DND-41 (cell line): ENCODE measurements around the gene C10orf62.

Experiments
- ATAC-seq: fragments of 200-7000 bp; cut with Tn5 transposase; 3 replicates; pipeline ENCODE4 v1.9.1; 2021; ENCODE audit warnings: low read depth; ENCODE audit not compliant: insufficient read depth
- DNase-seq: peaks from one replicate; pipeline ENCODE4 v3.0.0-alpha.2; 2020
- H2AFZ ChIP-seq: 2 replicates; pipeline ENCODE4 v1.6.0; 2012; ENCODE audit warnings: low read depth, low read length
- H3K27ac ChIP-seq: 2 replicates; pipeline ENCODE4 v1.5.1; 2012; ENCODE audit warnings: low read length, inconsistent platforms
- H3K27me3 ChIP-seq: fragments of 200-600 bp; sonication (generic); 2 replicates; pipeline ENCODE4 v1.6.0; 2012; ENCODE audit warnings: low read length, mild to moderate bottlenecking, inconsistent platforms; ENCODE audit not compliant: insufficient read depth, poor library complexity
- H3K36me3 ChIP-seq: 2 replicates; pipeline ENCODE4 v1.5.1; 2012; ENCODE audit warnings: low read length, inconsistent platforms; ENCODE audit not compliant: insufficient read depth
- H3K4me1 ChIP-seq: 2 replicates; pipeline ENCODE4 v1.5.1; 2012; ENCODE audit warnings: mild to moderate bottlenecking, low read length; ENCODE audit not compliant: insufficient read depth
- H3K4me2 ChIP-seq: 2 replicates; pipeline ENCODE4 v1.6.0; 2012; ENCODE audit warnings: mild to moderate bottlenecking, moderate library complexity, low read length, inconsistent platforms; ENCODE audit not compliant: insufficient read depth
- H3K4me3 ChIP-seq, 2 experiments: fragments of 200-600 bp in 1 of 2; shearing (Covaris generic) in 1 of 2; 2 replicates each; pipeline ENCODE4 v1.5.1; 2012 to 2016; ENCODE audit warnings: inconsistent platforms in 2 of 2, low read length in 2 of 2, mild to moderate bottlenecking in 2 of 2, low read depth in 1 of 2, moderate library complexity in 1 of 2
- H3K79me2 ChIP-seq: 2 replicates; pipeline ENCODE4 v1.6.0; 2012; ENCODE audit warnings: low read length, inconsistent platforms; ENCODE audit not compliant: insufficient read depth
- H3K9ac ChIP-seq: 2 replicates; pipeline ENCODE4 v1.6.0; 2012; ENCODE audit warnings: low read depth, mild to moderate bottlenecking, inconsistent platforms, low read length, moderate library complexity
- H3K9me3 ChIP-seq: 2 replicates; pipeline ENCODE4 v1.5.1; 2012; ENCODE audit warnings: low read length, moderate library complexity, mild to moderate bottlenecking, inconsistent platforms; ENCODE audit not compliant: insufficient read depth, severe bottlenecking
- H4K20me1 ChIP-seq: 2 replicates; pipeline ENCODE4 v1.6.0; 2012; ENCODE audit warnings: low read length; ENCODE audit not compliant: insufficient read depth
- EZH2 ChIP-seq: IDR thresholded peaks from 3 replicates; pipeline ENCODE4 v1.6.1; 2012; ENCODE audit warnings: borderline replicate concordance, low read depth, mild to moderate bottlenecking, moderate library complexity, low read length, inconsistent platforms; ENCODE audit not compliant: severe bottlenecking
- TF ChIP-seq, protein P1 (sequence below): IDR thresholded peaks from 2 replicates; pipeline ENCODE4 v1.5.1; 2012; ENCODE audit warnings: borderline replicate concordance, low read length, moderate library complexity, mild to moderate bottlenecking; ENCODE audit not compliant: poor library complexity, severe bottlenecking; ENCODE audit errors: extremely low read depth

Gene C10orf62, protein sequence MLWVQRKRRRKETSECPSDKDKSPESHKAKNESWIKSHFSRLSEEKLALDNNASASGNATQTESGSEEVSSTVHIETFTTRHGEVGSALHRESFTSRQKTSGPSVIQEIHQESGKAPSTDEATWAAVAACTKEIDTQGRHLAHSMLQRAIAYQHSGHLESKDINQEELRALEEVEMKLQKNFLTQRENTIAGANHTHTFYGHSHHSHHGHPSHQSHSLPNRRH

DNA sequence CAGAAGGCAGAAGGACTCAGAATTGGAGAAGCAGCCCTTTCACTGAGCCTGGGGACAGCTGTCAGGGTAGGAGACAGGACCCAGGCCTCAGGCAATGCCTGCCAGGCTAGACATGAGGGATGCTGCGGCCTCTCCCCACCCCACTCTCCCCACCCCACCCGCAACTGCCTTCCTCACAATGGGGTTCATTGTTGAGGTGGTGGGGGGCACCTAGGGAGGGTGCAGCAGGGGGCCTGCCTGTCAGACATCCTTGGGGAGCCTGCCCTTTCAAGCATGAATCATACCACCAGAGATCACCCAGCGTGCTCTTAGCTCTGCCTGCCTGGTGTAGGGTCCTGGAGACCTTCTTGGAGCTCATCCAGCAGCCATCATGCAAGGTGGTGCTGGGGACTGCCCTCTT lies at the start of gene C10orf62:
C10orf62 (plus strand) TSS at position 243 of the 400 bp plus-strand sequence. CDS start 177 bp downstream, outside the sequence.
- ATAC-seq (no peak), DNase-seq (no peak)
- no peak within 1 kb of the TSS for H3K4me3 ChIP-seq
- H4K20me1 ChIP-seq: no peaks in the 10 kb centered on the region; the same call in 1 of the 2 replicates
- H3K27ac ChIP-seq: no peak within 1 kb of the TSS
- H3K36me3 ChIP-seq: no peaks in the 10 kb centered on the region
- no peak within 1 kb of the TSS for H2AFZ ChIP-seq
- no peak within 1 kb of the TSS for H3K9ac ChIP-seq
- H3K4me2 ChIP-seq: no peak within 1 kb of the TSS
- no peaks in the 10 kb centered on the region for H3K79me2 ChIP-seq
- TF ChIP-seq EZH2: no peak
- TF ChIP-seq, protein P1, sequence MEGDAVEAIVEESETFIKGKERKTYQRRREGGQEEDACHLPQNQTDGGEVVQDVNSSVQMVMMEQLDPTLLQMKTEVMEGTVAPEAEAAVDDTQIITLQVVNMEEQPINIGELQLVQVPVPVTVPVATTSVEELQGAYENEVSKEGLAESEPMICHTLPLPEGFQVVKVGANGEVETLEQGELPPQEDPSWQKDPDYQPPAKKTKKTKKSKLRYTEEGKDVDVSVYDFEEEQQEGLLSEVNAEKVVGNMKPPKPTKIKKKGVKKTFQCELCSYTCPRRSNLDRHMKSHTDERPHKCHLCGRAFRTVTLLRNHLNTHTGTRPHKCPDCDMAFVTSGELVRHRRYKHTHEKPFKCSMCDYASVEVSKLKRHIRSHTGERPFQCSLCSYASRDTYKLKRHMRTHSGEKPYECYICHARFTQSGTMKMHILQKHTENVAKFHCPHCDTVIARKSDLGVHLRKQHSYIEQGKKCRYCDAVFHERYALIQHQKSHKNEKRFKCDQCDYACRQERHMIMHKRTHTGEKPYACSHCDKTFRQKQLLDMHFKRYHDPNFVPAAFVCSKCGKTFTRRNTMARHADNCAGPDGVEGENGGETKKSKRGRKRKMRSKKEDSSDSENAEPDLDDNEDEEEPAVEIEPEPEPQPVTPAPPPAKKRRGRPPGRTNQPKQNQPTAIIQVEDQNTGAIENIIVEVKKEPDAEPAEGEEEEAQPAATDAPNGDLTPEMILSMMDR: no peak
- no peaks in the 10 kb centered on the region for H3K9me3 ChIP-seq
- H3K4me1 ChIP-seq: no peaks in the 10 kb centered on the region
- peaks cover 12% of the 10 kb centered on the region for H3K27me3 ChIP-seq

DNA sequence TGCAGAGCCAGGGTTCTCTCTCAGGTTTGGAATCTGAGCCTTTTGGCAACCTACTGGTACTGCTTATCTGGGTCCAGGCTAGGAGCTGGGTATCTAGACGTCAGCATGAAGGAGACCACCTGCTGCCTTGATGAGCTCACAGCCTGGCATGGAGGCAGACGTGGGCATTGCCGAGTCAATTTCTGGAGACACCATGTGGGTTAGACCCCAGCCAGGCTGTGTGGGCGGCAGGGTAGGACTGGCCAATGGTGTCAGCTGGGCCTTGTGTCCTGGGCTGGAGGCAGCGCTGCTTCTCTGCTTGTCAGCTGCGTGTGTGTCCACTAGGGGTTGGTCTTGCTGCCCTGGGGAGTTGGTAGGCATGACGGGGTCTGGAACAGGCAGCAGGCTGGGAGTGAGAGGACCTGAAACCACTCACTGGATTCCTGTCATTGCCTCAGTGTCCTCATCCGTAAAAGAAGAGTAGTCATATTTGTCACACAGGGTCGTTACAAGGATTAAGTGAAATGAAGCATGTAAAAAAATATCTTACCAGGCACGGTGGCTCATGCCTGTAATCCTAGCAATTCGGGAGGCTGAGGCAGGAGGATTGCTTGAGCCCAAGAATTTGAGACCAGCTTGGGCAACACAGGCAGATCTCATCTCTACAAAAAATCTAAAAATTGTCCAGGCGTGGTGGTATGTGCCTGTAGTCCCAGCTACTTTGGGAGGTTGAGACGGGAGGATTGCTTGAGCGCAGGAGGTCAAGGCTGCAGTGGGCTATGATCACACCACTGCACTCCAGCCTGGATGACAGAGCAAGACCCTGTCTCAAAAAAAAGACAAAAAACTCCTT lies 48.6 kb upstream of the C10orf62 start:
- no peak for ATAC-seq
- no peak for DNase-seq
- H3K9me3 ChIP-seq: no peaks in the 10 kb centered on the region
- no peak overlapping the region for H3K27ac ChIP-seq
- no peaks in the 10 kb centered on the region for H3K27me3 ChIP-seq
- no peaks in the 10 kb centered on the region for H3K79me2 ChIP-seq
- H3K4me2 ChIP-seq: no peak overlapping the region
- H4K20me1 ChIP-seq: no peaks in the 10 kb centered on the region
- no peak overlapping the region for H3K9ac ChIP-seq
- H2AFZ ChIP-seq: no peak overlapping the region
- no peaks in the 10 kb centered on the region for H3K36me3 ChIP-seq
- no peak overlapping the region for H3K4me3 ChIP-seq
- TF ChIP-seq, protein P1: no peak
- no peak for TF ChIP-seq EZH2
- H3K4me1 ChIP-seq: no peaks in the 10 kb centered on the region

DNA sequence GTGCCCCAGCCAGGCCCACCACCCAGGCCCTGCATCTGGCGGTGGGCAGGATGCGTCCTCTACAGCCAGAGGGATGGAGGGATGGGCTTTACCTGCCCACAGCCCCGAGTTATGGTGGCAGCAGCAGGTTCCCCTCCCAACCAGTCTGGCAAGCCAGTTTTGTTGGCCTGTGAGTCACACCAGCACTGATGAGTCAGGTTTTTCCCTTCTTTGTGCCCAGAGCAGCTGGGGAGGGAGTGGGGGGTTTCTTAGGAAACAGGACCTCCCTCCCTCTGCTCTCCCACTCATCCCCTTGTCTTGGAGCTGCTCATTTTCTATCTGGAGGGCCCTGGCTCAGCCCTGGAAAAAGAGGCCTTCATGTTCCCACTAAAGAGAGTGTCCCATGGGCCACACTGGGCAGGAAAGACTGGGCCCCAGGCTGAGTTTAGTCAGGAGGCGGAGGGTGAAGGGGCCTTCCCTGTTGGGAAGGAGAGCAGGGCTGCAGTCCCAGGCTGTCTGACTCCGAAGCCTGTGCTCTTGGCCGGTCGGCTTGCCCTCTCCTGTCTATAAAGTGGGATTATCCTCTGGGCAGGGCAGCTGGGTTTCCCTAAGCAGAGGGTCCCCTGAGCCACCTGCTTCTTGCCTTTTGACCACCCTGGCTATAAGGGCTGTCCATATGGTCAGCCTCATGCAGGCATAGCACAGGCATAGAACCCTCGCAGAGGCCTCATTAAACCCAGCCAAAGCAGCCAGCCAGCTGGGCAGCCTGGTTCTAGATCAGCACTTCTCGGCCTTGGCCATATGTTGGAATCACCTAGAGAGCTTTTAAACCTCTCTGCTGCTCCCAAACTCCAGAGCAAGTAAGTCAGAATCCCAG lies 47.1 kb upstream of the C10orf62 start:
- no peaks in the 10 kb centered on the region for H3K27me3 ChIP-seq
- no peak overlapping the region for H3K4me2 ChIP-seq
- H4K20me1 ChIP-seq: no peaks in the 10 kb centered on the region
- H3K79me2 ChIP-seq: no peaks in the 10 kb centered on the region
- ATAC-seq (no peak), DNase-seq (no peak)
- H3K4me1 ChIP-seq: no peaks in the 10 kb centered on the region
- H3K4me3 ChIP-seq: no peak overlapping the region
- H2AFZ ChIP-seq: no peak overlapping the region
- H3K27ac ChIP-seq: no peak overlapping the region
- TF ChIP-seq, protein P1: no peak
- no peak for TF ChIP-seq EZH2
- H3K36me3 ChIP-seq: no peaks in the 10 kb centered on the region
- no peaks in the 10 kb centered on the region for H3K9me3 ChIP-seq
- no peak overlapping the region for H3K9ac ChIP-seq
